Activated CD4-positive, alpha-beta T cell treated with anti-CD3 and anti-CD28 coated beads, Interleukin-10, Interleukin-2, amounts not matched to agents 100 ng/mL and 50 ng/mL, durations not matched to agents 16 hours and 8 hours (primary cell): ENCODE measurements around the gene EXOC5.
"Not testable (repeated sequence)": the region's sequence is repeated elsewhere in the genome, so short reads cannot be mapped to it uniquely, and the experiment has no call there.

Source experiments
- DNase-seq: peaks from one replicate; pipeline ENCODE4 v3.0.0-alpha.2; 2020

EXOC5 gene

DNA sequence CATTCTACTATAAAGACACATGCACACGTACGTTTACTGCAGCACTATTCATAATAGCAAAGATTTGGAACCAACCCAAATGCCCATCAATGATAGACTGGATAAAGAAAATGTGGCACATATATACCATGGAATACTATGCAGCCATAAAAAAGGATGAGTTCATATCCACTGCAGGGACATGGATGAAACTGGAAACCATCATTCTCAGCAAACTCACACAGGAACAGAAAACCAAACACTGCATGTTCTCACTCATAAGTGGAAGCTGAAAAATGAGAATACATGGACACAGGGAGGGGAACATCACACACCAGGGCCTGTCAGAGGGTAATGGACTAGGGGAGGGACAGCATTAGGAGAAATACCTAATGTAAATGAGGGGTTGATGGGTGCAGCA, 10.5 kb downstream of the EXOC5 start:
- not testable (repeated sequence) for DNase-seq

DNA sequence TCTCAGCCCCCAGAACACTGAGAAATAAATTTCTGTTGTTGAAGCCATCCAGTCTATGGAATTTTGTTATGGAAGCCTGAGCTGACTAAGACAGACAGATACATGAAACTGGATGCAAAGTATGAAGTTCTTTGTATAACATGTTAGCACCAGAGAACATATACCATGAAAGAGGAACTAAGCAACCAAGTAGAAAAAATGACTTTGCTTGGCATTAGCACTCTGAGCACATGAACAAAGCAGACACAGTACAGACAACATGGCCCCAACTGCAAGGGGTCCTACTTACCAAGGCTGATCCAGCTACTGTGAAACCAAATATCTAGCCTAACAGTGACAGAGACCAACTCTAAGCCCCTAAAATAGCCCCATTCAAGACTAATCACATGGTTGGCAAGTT, 13.8 kb downstream of the EXOC5 start:
- DNase-seq, result no peak

DNA sequence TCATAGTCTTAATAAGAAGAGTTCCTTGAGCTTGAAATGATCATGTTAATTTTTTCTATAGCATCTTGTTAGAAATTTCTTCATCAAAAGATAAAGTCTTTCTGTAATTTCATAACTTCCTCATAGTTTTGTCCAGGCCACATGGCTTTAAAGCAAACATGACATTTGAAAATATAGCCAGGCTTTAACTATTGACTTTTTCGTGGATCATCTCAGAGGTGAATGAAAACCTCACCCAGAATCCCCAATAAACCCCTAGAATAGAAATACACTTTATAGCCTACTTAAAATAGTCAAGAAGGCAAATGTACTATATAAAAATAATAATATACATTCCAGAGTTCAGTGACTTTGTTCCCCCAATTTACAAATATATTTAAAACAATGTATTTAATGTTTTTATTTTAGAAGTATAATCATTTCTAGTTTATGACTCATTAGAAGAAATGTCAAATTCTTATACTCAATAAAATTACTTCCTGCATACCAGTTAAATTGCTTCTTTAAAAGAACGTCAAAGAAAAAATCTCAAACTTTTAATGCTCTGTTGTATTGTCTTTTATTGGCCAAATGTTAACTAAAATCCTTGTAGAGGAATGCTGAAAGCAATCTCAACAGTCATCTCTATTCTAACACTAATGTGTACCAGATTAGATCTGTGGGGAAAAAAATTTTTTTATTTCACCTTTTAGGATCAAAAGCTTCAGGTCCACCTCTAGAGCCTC, 21.6 kb downstream of the EXOC5 start:
- DNase-seq, result no peak

DNA sequence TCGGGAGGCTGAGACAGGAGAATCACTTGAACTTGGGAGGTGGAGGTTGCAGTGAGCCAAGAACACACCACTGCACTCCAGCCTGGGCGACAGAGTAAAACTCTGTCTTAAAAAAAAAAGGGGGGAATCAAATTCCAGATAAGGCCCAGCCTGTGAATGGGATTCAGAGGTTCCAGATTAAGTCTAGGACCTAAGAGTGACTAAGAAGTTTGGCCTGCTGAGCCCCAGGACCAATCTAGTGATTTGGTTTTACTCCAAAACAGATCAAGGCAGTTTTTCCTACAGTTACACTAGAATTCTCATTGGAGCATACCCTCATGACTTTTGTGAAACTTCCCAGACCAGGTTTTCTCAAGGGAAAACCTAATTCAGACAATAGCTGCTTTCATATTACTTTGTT, 22.8 kb downstream of the EXOC5 start:
- no peak for DNase-seq

DNA sequence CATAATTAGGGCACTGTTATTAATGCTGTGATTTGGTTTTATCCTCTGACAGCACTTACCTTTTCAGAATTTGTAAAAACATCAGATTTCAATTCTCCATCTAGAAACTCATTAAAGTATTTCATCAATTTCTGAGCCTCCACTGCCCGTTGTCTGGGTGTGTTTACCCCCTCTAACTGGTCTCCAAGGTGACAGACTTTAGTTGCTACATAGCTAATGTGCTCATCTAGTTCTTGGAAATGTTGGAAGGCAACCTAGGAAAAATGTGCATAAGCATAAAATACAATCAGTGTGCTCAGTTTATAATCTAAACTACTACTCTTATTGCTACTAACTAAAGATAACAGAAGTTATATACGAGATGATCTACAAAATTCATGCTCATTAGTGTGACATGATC, 24.6 kb downstream of the EXOC5 start:
- no peak for DNase-seq

DNA sequence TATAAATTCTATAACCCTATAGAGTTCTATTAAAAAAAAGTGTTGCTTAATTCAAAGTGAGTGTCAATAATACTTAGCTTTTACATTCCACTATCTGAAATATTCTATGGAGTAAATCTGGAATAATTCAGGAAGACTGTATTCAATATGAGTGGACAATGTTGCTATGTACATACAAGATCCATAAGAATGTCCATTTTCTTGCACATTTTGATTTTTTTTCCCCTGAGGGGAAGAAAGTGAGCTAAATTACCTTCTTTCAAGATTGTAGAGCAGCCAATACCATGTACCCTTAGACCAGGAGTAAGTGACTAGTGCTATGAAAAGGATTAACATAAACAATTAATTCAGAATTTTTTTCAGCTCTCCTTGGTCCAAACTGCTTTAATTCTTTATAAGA, 25.4 kb downstream of the EXOC5 start:
- no peak for DNase-seq

DNA sequence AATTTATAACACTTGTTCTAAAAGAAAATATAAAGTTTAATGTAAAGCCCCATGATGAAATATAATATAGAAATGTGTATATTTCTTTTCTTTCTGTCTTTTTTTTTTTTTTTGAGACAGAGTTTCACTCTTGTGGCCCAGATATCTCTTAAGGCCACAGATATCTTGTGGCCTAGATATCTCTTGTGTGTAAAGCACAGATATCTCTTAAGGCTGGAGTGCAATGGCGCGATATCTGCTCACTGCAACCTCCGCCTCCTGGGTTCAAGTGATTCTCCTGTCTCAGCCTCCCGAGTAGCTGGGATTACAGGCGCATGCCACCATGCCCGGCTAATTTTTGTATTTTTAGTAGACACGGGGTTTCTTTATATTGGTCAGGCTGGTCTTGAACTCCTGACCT, 28.6 kb downstream of the EXOC5 start:
- not testable (repeated sequence) for DNase-seq

DNA sequence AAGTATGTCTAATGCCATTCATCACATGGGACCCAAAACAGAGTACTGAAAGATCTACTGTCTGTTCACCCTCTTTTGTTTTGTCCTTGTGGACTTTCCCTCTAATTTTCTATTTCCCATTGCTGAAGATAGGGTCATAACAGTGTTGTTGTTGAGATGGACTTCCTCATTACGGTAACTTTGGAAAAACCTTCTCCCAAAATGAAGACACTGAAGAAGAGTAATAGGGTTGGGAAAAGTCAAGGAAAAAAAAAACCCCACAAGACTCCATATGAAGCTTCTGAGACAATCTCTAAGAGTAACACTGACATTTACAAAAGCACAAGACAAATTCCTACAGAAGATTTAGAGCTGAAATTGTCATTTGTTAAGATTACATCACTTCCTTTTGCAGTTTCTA, 36.7 kb downstream of the EXOC5 start:
- no peak for DNase-seq

DNA sequence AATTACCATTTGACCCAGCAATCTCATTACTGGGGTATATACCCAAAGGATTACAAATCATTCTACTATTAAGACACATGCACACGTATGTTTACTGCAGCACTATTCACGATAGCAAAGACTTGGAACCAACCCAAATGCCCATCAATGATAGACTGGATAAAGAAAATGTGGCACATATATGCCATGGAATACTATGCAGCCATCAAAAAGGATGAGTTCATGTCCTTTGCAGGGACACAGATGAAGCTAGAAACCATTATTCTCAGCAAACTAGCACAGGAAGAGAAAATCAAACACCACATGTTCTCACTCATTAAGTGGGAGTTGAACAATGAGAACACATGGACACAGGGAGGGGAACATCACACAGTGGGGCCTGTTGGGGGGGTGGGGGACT, 40.4 kb downstream of the EXOC5 start:
- DNase-seq, result not testable (repeated sequence)

DNA sequence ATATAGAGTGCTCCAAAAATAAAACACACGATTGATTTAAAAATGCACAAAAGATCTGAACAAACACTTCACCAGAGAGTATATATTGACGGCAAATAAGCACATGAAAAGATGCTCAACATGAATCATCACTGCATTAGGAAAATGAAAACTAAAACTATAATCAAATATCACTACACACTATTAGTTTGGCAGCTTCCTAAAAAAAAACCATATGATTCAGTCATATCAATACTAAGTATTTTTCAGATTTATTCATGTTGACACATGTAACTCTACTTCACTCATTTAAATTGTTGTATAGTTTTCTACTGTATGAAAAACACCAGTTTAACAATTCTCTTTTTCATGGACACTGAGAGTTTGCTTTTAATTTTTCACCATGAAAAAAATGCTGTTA, 41.6 kb downstream of the EXOC5 start:
- peak; percentile 21 for DNase-seq

DNA sequence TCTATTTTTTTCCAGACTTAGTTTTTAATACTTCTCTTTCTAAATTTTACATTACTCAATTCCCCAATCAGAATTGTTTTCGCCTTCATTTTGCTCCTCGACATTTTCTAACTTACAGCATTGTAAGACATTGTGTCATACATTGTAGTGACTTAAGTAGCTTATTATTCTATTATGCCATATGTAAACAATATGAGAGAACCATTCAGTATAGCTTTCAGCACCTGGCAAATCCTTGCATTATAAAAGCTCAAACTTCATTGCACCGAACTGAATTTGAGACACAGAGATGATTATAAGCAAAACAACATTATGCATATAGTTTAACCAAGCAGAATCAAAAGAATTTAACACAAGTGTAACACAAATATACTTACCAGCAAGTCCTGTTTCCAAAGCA, 46.8 kb downstream of the EXOC5 start:
- no peak for DNase-seq

DNA sequence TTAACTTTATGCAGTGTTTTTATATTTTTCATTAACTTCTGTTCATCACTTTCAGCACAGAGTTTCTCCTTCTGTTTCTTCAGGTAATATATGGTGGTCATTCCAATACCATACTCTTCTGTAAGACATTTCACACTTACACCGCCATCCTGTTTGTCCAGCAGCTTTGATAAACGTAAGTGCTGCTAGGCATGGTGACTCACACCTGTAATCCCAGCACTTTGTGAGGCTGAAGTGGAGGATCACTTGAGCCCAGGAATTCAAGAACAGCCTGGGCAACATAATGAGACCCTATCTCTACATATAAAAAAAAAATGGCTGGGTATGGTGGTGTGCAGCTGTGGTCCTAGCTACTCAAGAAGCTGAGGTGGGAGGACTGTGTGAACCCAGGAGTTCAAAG, 55.8 kb downstream of the EXOC5 start:
- no peak for DNase-seq

DNA sequence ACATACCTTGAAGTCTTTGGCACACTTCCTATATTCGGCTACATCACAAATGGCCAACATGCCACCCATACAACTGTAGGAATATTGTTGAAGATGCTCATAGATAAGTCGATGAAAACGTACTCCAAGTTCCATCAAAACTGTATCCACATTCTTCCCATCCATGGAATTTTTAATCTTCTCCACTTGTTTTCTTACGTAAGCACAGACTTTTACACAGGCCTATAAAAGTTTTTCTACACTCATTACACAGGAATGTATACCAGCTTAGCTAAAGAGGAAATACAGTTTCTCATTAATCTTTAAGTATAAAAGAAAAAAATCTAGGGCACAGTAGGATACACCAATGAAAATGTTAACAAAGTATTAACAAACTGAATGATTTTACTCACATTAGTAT, 59.1 kb downstream of the EXOC5 start:
- no peak for DNase-seq

DNA sequence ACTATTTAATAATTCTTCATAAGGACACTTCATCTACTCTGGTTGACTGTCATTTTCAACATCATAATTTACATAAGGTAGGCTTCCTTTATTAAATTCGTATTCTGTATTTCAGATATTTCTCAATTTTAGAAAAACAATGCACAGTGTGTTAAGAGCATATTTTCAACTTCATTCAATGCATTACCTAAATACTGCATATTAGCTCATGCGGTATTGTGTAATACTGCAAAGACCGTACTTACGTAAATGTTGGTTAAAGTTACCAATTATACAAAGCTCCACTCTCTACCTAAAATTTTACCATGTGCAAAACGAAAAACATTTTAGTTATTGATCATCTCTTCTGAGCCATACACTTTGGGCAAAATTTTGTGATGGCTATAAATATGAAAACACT, 62.8 kb downstream of the EXOC5 start:
- no peak for DNase-seq

DNA sequence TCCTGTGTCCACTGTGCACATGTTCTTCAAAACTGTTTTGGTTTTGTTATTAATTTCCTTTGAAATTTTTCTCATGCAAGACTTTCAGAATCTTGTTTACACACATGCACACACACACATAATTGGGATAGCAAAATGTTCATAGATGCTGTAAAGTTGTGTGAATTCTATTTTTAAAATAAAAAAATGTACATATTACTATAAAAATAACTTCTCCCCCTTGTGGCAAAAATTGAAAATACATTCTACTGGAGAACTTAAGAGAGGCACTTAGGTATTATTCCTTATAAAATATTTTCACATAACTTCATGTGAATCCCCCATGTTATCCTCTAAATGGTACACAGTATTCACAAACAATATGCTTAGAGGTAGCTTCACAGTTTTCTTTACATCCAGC, 66.0 kb downstream of the EXOC5 start:
- DNase-seq, result not testable (repeated sequence)

DNA sequence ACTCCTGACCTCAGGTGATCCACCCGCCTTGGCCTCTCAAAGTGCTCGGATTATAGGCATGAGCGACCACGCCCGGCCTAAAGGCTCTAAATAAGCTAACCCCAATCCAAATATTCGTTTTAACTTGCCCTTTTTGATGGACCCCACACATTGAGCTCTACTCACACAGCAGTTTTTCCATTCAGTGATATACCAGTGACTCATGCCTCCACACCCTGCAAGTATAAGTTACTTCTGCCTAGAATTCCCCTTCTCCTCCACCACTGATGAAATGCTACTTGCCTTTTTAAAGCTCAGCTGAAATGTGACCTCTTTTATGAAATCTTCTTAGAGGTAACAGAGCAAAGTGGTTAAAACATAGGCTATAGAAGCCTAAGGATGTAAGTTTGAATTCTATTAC, 68.8 kb downstream of the EXOC5 start:
- DNase-seq, result no peak

DNA sequence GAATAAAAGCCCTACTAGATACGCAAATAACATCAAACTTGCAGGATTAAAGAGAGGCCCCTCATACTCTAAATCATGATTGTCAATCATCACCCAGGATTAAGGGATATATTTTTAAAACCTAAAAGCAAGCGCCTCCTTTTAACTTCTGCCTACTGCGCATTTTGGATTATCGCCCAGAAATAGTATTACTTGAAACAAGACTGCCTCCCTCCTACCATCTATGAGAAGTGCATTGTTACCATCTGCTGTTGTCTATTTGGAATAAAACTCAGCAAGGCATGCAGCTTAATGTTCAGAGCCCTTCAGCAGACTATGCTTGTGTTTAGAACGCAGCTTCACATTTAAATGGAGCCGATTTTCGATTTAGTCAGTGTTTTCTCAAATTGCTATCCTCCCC, 79.6 kb downstream of the EXOC5 start:
- DNase-seq, result no peak

DNA sequence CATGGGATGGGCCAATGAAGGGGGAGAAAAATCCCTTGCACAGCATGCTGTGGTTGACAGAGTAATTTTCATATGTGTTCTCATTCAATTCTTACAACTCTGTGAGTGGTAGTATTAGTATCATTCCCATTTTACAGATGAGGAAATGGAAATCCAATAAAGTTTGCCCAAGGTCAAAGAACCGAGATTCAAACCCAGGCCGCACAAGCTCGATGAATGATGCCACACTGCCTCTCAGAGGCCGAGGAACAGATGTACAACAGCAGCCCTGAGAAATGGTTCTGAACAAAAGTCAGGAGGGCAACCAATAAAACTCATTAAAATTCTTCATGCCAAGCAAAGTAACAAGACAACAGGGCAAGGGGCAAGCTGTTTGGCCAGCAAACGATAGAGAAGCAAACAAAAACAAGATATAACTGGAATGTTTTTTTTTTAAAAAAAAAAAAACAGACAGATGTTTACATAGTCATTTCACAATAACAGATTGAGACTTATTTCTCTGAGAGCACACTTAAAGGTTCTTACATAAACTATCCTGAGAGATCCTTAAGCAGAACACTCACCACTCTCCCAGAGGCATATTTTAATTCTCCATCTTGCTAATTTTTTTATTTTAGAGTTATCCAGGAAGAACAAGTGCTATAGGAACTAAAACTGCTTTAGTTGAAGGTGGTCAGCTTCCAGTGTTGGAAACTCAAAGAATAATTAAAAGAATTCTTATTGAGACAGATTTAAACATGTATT, 85.8 kb downstream of the EXOC5 start:
- DNase-seq, result peak; percentile 10

DNA sequence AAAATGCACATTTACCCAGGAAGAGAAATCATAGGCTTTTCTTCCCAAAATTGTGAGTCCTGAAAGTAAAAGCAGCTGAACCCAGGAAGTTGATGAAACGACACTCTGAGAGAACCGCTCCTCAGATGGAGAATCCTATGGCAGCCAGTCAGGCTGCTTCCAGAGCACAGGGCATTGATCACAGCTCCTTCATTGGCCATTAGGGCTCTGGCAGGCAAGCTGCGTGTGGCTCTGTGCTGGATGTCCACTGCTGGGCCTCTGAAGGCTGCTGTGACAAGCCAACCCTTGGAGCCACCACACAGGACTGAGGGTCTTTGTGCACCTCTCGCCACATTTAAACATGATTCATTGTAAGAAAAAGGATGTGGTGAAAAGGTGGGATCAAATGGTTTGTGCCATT, 89.4 kb downstream of the EXOC5 start:
- DNase-seq, result no peak

DNA sequence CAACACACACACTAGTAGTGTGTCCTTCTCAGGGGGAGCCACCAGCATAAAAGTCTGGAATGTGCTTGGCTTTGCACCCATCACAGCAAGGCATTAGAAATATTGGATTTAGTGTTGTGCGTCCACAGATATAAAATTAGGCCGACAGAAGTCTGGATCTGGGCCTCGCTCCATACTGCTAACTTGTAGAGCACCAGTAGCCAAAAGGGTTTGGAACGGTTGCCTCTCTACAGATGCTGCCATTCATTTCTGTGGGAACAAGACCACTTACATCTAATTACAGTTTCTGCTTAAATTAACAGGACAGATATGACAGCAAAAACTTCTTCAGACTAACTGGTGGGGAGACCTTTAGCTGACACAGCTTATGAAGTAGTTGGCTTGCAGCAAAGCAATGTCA, 94.2 kb downstream of the EXOC5 start:
- no peak for DNase-seq

DNA sequence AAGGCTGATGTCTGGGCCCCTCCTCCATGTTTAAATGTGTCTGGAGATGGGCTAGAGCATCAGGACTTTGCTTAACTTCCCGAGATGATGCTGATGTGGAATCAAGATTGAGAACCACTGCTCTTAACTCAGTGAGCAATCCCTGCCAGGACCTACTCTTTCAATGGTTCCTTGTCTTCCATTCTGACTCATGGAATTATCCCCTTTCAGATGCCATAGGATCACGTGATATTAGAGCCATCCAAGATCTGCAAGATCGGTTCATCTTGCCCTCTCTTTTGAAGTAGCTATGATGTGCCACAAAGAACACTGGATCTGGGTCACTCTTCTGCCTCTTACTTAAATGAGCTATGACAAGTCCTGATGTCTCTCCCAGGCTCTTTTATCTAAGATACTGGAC, 96.8 kb downstream of the EXOC5 start:
- DNase-seq, result no peak

DNA sequence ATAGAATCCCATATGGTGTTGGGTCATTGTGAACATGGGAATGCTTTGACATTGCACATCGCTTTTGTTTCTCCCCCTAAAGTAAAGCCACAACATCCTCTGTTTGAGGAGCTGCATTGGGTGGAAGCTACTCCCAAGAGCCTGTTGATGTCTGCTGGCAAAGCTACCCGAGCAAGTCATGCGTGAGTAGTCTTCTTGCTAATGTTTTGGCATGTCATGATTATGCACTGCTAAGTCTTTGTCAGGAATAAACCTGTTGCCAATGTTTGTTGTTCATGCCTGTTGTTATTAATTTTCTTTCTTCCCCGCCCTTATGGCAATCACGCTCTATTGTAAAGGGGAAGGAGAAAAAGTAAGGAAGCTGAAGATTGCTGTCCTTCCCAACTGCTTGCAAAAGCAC, 97.3 kb downstream of the EXOC5 start:
- no peak for DNase-seq

DNA sequence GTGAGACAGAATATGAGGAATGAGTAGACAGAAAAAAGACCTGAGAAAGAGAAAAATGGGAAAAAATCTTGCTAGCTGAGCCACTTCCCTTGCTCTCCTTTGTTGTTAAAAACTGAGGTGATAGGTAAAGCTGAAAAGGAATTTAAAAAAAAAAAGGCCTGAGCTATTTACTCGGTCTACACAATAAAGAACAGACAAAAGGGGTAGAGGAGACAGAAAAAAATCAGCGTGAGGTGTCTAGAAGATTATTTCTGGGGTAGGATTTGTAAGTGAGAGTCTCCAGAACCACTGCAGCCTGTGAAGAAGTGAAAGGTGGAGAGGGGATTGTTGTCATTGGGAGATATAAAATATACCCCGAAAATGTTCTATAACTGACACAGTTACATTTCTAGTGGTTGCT, 98.8 kb downstream of the EXOC5 start:
- DNase-seq, result no peak

DNA sequence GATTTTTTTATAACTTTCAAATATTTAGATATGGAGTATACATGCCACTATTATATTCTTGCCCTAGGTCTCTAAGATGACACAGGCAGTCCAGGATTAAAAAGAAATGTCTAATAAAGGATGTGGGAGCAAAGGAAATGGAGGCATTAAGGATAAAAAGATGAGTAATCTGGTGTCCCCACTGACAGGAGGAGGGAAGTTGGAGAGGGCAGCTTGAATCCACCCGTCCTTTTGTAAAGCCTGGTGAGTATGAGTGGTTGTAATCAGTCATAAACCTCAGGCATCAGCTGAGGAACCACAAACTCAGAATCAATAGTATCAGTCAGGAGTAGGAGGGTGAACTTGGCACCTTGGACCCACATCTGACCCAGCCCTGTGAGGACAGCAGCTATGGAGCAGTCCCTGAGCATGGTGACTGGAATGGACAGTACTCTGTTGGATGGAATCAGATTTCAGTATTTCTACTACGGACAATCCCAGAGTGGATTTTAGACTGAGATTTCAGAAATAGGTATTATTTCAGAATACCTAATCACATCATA, 100.5 kb downstream of the EXOC5 start:
- no peak for DNase-seq
